HepG2 (cell line): Measurements from ENCODE around the gene TPO. TPM values are rescaled to one million over a fixed set of nuclear protein-coding genes. Genes with fewer than 3 reads are reported as not detected.

Experiments
- ARHGAP35 ChIP-seq: sonication (generic); formaldehyde crosslinking; IDR thresholded peaks from 2 replicates; pipeline ENCODE4 v1.9.0; 2022; ENCODE audit warnings: mild to moderate bottlenecking, inconsistent platforms, moderate library complexity, missing genetic modification reagents, borderline replicate concordance
- CBX5 ChIP-seq: sonication (generic); formaldehyde crosslinking; IDR thresholded peaks from 2 replicates; pipeline ENCODE4 v1.4.0; 2020; ENCODE audit warnings: missing genetic modification reagents, borderline replicate concordance
- CREB1 ChIP-seq, 2 experiments: fragments of 450-650 bp in 1 of 2; IDR thresholded peaks; 2 replicates each; pipeline ENCODE4 v1.6.1; 2016 to 2017; ENCODE audit warnings: control low read depth in 1 of 2, mild to moderate bottlenecking in 1 of 2, missing compliant biosample characterization in 1 of 2, missing genetic modification characterization in 1 of 2
- FOSL2 ChIP-seq: sonication (generic); formaldehyde crosslinking; IDR thresholded peaks from 2 replicates; pipeline ENCODE4 v1.4.0; 2020; ENCODE audit warnings: missing genetic modification reagents
- HOXA9 ChIP-seq: sonication (generic); formaldehyde crosslinking; IDR thresholded peaks from 2 replicates; pipeline ENCODE4 v1.8.1; 2022; ENCODE audit warnings: missing genetic modification reagents, mild to moderate bottlenecking, moderate library complexity, borderline replicate concordance
- NFKB2 ChIP-seq: sonication (generic); formaldehyde crosslinking; IDR thresholded peaks from 2 replicates; pipeline ENCODE4 v1.4.0; 2020; ENCODE audit warnings: missing genetic modification reagents, borderline replicate concordance
- RAD21 ChIP-seq: fragments of 450-650 bp; formaldehyde crosslinking; IDR thresholded peaks from 2 replicates; pipeline ENCODE4 v1.5.0; 2020; ENCODE audit warnings: mild to moderate bottlenecking
- SPEN ChIP-seq: sonication (generic); formaldehyde crosslinking; IDR thresholded peaks from 2 replicates; pipeline ENCODE4 v1.5.1; 2020; ENCODE audit warnings: low read depth, mild to moderate bottlenecking, missing genetic modification reagents
- ZFYVE20 ChIP-seq: sonication (generic); formaldehyde crosslinking; IDR thresholded peaks from 2 replicates; pipeline ENCODE4 v1.8.0; 2023; ENCODE audit warnings: low read depth, mild to moderate bottlenecking, moderate library complexity, missing genetic modification reagents, borderline replicate concordance
- ZNF17 ChIP-seq: sonication (generic); formaldehyde crosslinking; IDR thresholded peaks from 2 replicates; pipeline ENCODE4 v1.5.0; 2020; ENCODE audit warnings: mild to moderate bottlenecking, missing genetic modification reagents
- polyA plus RNA-seq, 8 experiments: library from polyadenylated mRNA; depleted of rRNA in 3 of 8; stranded (reverse) in 7 of 8; unstranded in 1 of 8; fragments of >200 nt; fragmentation: Illumina TruSeq in 4 of 8; extraction: Trizol in 4 of 8; gene quantifications; 2 replicates each; pipeline versions ENCODE4 v1.2.1 to v1.2.3, GENCODE V29; 2011 to 2016; ENCODE audit warnings: low read depth in 4 of 8, missing spikeins in 1 of 8, mixed read lengths in 1 of 8; ENCODE audit not compliant: insufficient read depth in 1 of 8
- total RNA-seq, 5 experiments: library from RNA; depleted of rRNA; stranded (reverse); fragments of >200 nt; fragmentation: Illumina TruSeq; extraction: Trizol; gene quantifications; 2 replicates each; pipeline ENCODE4 v1.2.3, GENCODE V29; 2016; ENCODE audit warnings: low read depth in 1 of 5
- TF ChIP-seq, protein P1 (sequence below): sonication (generic); formaldehyde crosslinking; IDR thresholded peaks from 2 replicates; pipeline ENCODE4 v1.8.1; 2023; ENCODE audit warnings: missing genetic modification reagents, mild to moderate bottlenecking, borderline replicate concordance
- TF ChIP-seq, protein P2 (sequence below): sonication (generic); formaldehyde crosslinking; IDR thresholded peaks from 2 replicates; pipeline ENCODE4 v1.8.1; 2023; ENCODE audit warnings: mild to moderate bottlenecking, missing genetic modification reagents, borderline replicate concordance
- TF ChIP-seq, protein P3 (sequence below): IDR thresholded peaks from 2 replicates; pipeline ENCODE4 v1.6.1; 2018; ENCODE audit warnings: missing genetic modification reagents, mild to moderate bottlenecking, missing compliant biosample characterization
- TF ChIP-seq, protein P4 (sequence below): sonication (generic); formaldehyde crosslinking; IDR thresholded peaks from 2 replicates; pipeline ENCODE4 v1.4.0; 2020; ENCODE audit warnings: missing genetic modification reagents, borderline replicate concordance
- TF ChIP-seq, protein P5 (sequence below): sonication (generic); formaldehyde crosslinking; IDR thresholded peaks from 2 replicates; pipeline ENCODE4 v1.8.0; 2022; ENCODE audit warnings: missing genetic modification reagents, mild to moderate bottlenecking, moderate library complexity, borderline replicate concordance
- TF ChIP-seq, protein P6 (sequence below): sonication (generic); formaldehyde crosslinking; IDR thresholded peaks from 2 replicates; pipeline ENCODE4 v1.8.1; 2023; ENCODE audit warnings: mild to moderate bottlenecking, inconsistent platforms, moderate library complexity, missing genetic modification reagents, borderline replicate concordance
- TF ChIP-seq, protein P7 (sequence below): sonication (generic); formaldehyde crosslinking; IDR thresholded peaks from 2 replicates; pipeline ENCODE4 v1.4.0; 2020; ENCODE audit warnings: missing genetic modification reagents
- TF ChIP-seq, protein P8 (sequence below): sonication (generic); formaldehyde crosslinking; IDR thresholded peaks from 2 replicates; pipeline ENCODE4 v1.8.0; 2022; ENCODE audit warnings: mild to moderate bottlenecking, missing genetic modification reagents, moderate library complexity

The TPO gene
- total and polyA plus RNA-seq, 2 of the 13 experiments (the other 11 are each of a cell fraction or from before 2014, with no cell fraction given), result not detected

DNA sequence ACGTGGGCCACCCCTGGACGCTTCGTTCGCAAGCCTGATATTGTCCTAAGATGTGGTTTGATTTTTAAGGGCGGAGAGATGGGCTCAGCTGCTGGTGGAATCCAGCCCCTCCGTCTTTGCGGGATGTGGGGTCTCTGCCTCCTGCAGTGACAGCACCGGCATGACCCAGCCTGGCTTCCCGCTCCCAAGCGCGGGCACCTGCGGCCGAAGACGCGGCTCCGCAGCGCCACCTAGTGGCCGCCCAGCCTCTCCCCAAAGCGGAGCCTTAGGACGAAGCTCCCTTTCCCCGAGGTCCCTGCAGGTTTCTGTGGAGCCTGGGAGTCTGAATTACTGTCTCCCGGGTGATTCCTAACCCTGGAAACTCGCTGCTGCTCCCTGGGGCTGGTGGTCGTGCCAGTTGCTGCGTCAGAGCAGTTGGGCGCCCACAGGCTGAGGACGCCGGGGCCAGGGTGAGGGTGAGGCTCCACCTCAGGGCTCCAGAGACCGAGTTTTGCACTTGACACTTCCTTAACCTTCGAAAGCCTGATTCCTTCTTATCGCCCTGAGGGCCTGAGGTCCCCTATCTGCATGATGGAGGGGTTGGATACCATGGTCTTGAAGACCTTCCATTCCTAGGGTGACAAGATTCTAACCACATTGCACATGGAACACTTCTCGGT lies 137.5 kb downstream of the TPO start (continued):
- TF ChIP-seq, protein P1, sequence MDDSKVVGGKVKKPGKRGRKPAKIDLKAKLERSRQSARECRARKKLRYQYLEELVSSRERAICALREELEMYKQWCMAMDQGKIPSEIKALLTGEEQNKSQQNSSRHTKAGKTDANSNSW (CRISPR knock-in tag), result no peak
- TF ChIP-seq SPEN (CRISPR knock-in tag) (no peak), CBX5 (0 out of 2 replicates have a peak, but pooled peaks have one; percentile 38), ZFYVE20 (no peak), NFKB2 (CRISPR knock-in tag) (no peak), ZNF17 (CRISPR knock-in tag) (no peak), FOSL2 (CRISPR knock-in tag) (0 out of 2 replicates have a peak, but pooled peaks have one; percentile 14), ARHGAP35 (peak; percentile 22; the same call in 1 of the 2 replicates), RAD21 (CRISPR knock-in tag) (peak; percentile 63), HOXA9 (CRISPR knock-in tag) (no peak), CREB1 (IDR thresholded peaks at IDR 0.05) (no peak), CREB1 (CRISPR knock-in tag; IDR thresholded peaks at IDR 0.05) (no peak)
- TF ChIP-seq, protein P2, sequence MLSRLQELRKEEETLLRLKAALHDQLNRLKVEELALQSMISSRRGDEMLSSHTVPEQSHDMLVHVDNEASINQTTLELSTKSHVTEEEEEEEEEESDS, result no peak
- TF ChIP-seq, protein P3, sequence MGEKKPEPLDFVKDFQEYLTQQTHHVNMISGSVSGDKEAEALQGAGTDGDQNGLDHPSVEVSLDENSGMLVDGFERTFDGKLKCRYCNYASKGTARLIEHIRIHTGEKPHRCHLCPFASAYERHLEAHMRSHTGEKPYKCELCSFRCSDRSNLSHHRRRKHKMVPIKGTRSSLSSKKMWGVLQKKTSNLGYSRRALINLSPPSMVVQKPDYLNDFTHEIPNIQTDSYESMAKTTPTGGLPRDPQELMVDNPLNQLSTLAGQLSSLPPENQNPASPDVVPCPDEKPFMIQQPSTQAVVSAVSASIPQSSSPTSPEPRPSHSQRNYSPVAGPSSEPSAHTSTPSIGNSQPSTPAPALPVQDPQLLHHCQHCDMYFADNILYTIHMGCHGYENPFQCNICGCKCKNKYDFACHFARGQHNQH (CRISPR knock-in tag), result no peak
- TF ChIP-seq, protein P4, sequence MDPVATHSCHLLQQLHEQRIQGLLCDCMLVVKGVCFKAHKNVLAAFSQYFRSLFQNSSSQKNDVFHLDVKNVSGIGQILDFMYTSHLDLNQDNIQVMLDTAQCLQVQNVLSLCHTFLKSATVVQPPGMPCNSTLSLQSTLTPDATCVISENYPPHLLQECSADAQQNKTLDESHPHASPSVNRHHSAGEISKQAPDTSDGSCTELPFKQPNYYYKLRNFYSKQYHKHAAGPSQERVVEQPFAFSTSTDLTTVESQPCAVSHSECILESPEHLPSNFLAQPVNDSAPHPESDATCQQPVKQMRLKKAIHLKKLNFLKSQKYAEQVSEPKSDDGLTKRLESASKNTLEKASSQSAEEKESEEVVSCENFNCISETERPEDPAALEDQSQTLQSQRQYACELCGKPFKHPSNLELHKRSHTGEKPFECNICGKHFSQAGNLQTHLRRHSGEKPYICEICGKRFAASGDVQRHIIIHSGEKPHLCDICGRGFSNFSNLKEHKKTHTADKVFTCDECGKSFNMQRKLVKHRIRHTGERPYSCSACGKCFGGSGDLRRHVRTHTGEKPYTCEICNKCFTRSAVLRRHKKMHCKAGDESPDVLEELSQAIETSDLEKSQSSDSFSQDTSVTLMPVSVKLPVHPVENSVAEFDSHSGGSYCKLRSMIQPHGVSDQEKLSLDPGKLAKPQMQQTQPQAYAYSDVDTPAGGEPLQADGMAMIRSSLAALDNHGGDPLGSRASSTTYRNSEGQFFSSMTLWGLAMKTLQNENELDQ (CRISPR knock-in tag), result no peak
- TF ChIP-seq, protein P5, sequence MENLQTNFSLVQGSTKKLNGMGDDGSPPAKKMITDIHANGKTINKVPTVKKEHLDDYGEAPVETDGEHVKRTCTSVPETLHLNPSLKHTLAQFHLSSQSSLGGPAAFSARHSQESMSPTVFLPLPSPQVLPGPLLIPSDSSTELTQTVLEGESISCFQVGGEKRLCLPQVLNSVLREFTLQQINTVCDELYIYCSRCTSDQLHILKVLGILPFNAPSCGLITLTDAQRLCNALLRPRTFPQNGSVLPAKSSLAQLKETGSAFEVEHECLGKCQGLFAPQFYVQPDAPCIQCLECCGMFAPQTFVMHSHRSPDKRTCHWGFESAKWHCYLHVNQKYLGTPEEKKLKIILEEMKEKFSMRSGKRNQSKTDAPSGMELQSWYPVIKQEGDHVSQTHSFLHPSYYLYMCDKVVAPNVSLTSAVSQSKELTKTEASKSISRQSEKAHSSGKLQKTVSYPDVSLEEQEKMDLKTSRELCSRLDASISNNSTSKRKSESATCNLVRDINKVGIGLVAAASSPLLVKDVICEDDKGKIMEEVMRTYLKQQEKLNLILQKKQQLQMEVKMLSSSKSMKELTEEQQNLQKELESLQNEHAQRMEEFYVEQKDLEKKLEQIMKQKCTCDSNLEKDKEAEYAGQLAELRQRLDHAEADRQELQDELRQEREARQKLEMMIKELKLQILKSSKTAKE (CRISPR knock-in tag), result no peak
- TF ChIP-seq, protein P6, sequence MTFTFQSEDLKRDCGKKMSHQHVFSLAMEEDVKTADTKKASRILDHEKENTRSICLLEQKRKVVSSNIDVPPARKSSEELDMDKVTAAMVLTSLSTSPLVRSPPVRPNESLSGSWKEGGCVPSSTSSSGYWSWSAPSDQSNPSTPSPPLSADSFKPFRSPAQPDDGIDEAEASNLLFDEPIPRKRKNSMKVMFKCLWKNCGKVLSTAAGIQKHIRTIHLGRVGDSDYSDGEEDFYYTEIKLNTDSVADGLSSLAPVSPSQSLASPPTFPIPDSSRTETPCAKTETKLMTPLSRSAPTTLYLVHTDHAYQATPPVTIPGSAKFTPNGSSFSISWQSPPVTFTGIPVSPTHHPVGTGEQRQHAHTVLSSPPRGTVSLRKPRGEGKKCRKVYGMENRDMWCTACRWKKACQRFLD, result no peak
- TF ChIP-seq, protein P7, sequence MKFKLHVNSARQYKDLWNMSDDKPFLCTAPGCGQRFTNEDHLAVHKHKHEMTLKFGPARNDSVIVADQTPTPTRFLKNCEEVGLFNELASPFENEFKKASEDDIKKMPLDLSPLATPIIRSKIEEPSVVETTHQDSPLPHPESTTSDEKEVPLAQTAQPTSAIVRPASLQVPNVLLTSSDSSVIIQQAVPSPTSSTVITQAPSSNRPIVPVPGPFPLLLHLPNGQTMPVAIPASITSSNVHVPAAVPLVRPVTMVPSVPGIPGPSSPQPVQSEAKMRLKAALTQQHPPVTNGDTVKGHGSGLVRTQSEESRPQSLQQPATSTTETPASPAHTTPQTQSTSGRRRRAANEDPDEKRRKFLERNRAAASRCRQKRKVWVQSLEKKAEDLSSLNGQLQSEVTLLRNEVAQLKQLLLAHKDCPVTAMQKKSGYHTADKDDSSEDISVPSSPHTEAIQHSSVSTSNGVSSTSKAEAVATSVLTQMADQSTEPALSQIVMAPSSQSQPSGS (CRISPR knock-in tag), result no peak
- TF ChIP-seq, protein P8, sequence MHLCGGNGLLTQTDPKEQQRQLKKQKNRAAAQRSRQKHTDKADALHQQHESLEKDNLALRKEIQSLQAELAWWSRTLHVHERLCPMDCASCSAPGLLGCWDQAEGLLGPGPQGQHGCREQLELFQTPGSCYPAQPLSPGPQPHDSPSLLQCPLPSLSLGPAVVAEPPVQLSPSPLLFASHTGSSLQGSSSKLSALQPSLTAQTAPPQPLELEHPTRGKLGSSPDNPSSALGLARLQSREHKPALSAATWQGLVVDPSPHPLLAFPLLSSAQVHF, result no peak
